GM21526 (cell line): ENCODE results near the gene TRAPPC3.

Experiments used
- ATAC-seq: cut with Tn5 transposase; IDR thresholded peaks from one replicate; pipeline ENCODE4 v1.9.1; 2021; ENCODE audit warnings: moderate library complexity; ENCODE audit not compliant: unreplicated experiment, low FRiP score

The TRAPPC3 gene

DNA sequence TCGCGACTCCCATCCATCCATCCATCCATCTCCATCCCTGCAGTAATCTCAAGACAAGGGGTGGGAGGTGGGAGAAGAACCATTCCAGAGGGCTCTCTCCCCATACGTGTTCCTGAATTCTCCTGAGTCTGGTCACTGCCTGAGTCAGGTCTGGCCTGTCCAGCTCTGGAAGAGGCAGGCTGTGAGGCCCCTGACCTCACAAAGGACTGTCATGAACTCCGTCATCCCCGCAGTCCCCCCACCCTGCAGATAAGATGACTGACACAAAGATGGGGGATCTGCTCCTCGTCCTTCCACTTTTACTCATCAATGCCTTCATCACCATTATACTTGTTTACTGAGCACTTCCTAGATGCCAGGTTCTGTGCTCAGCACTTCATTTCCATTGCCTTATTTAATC is 5.0 kb upstream of the TRAPPC3 start:
- ATAC-seq = no peak

DNA sequence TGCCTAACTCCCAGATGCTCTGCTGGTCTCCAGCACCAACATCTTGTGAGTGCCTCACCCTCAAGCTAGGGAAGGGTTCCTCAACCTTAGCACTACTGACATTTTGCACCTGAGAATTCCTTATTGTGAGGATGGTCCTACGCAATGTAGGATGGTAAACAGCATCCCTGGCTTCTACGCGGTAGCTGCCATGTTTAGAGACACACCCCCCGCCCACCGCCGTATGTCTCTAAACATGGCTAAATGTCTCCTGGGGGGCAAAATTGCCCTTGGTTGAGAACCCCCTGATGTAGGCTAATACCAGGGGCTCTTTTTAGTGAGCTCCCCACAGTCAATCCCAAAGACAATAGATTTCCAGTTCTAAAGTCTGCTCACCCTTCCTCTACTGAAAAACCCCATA is 4.2 kb upstream of the TRAPPC3 start:
- ATAC-seq = no peak

DNA sequence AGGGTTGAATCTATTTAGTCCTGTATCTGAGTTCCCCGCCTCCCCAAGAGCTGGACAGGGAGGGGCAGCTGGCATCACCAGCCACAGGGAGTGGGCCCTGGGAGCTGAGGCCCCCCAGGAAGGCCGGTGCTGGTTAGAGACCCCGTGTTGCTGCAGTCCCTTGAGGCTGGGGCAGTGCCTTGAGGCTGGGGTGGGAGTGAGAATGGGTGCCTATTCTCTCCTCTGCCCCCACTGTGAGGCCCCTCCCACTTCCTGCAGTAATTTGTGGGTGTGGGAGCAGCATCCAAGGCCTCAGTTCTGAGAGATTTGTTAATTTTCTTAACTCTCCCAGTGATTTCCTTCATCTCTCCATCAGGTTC is 2.5 kb upstream of the TRAPPC3 start:
- no peak for ATAC-seq

DNA sequence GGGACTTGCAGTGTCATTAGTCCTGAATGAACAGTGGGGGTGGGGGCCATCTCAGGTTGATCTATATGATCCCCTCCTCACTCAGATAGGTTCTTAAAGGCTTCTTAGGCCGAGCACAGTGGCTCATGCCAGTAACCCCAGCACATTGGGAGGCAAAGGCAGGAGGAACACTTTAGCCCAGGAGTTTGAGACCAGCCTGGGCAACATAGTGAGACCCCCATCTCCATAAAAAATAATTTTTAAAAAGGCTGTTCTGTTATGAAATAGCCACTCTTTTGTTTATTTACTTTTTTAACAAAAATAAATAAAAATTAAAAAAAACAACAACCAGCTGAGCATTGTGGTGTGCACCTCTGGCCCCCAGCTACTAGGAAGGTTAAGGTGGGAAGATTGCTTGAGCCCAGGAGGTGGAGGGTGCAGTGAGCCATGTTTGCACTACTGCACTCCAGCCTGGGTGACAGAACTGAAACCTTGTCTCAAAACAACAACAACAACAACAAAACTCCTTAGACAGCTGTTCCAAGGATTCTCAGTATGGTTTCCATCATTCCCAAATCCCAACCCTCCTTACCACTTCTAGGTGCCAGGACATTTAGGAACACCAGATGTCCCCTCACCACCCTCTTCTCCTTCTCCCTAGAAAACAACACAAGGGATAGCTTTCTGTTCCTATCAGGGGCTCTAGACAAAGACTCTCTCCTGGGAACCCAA is 2.0 kb upstream of the TRAPPC3 start:
- ATAC-seq = no peak

DNA sequence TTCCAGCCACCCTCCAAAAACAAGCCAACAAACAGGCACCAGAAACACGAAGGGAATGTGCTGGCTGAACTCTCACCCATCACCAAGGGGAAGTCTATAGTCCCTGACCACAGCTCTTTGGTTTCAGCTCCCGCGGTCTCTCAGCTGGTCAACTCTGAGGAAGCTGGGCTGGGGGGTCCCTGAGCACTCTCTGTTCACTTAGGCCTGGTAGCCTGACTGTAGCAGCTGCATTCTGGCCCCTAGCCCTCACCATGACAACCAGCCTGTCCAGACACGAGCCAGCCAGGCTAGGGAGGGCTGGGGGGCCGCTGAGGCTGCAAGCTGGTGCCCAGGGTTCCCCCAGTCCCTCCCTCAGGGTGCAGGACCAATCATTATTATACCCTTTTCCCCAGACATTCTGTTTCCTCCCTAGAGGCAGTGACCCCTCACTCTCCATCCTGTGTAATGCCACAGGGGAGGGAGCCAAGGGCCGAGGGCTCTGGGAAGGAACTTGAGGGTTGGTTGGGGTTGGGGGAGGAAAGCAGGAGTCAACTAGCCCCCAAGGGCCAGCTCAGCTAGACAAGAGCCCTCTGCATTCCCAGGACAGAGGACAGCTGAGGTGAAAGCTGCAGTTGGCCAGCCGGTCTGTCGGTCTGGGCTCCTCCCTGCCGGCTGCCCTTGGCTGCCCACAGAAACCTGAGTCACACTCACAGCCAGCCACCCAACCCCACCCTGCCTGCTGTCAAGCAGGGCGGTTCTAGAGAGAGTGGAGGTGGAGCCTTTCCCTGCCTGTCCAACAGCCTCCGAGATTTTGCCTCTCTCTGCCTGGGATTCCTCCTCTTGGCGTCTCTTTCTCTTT is 1.2 kb upstream of the TRAPPC3 start:
- peak; percentile 37 for ATAC-seq

DNA sequence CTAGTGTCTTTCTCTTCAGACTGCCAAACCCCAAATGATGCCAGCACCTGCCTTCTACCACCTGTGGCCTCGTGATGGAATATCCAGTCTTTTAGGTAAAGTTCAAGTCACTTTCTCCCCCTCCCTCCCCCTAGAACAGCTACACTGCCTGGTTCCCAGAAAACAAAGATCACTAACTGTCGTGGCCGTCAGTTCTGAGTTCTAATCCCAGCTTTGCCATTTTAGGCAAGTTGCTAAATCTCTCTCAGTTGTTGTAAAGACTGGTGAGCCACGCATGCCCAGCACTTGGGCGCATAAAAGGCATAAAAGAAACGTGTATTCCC is 648 bp upstream of the TRAPPC3 start:
- ATAC-seq = no peak

DNA sequence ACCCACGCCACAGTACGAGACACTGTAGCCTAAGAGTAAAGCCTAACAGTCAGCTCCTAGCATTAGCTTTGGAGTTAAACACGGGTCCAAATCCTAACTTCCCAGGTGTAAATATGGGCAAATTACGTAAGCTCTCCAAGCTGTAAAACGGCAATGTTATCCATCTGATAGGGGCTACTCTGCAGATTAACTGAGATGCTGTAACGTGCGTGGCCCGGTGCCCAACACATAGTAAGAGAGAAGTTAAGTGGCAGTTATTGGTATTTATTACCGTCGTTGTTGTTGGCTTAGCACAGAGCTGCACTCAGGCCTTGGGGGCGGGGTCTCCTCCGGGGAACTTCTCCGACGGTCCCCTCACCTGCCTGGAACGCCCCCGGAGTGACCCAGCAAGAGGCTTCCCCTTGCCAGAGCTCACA is 457 bp downstream of the TRAPPC3 start:
- ATAC-seq = no peak

DNA sequence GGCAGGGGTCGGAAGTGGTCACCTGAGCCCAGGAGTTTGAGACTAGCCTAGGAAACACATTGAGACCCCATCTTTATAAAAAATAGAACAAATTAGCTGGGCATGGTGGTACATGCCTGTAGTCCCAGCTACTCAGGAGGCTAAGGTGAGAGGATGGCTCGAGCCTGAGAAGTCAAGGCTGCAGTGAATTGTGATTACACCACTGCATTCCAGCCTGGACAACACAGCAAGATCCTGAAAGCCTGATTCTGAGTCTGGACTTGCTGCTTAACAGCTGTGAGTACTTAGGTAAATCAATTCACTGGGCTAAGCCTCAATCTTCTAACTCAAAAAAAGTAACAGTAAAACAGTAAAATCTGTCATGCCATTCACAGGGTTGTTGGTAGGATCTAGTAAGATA is 4.9 kb downstream of the TRAPPC3 start:
- no peak for ATAC-seq

DNA sequence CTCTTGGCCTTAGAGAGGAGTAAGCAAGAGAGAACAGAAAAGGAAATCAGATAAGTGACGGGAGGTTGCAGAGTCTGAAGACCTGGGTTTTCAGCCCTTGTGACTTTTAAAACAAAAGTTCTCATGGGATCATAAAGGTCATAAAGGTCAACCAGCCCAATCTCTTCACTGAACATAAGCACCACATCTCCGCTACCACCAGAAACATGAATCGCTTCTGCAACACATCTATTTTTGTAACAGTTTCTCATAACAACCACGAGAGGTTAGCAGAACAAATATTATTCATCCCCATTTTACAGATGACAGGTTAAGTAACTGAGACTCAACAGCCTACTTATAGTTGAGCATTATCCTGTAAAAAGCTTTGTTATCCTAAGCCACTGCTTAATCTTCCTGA is 5.9 kb downstream of the TRAPPC3 start:
- no peak for ATAC-seq

DNA sequence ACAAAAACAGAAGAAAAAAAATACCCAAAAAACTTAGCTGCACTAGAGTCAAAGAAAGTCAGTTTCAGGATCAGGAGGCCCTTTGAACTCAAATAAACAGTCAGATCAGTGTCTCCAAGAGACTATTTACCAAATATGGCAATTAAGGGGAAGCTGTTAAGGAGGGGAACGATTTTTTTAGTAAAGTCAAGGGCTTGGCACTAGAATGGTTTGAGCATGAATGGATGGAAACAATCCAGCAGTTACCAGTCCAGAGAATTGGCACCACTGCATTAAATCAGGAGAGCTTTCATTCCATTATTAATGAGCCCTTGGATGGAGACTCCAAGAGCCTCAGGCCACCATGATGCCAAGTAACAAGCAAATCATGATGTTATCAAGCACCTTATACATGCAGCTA is 7.2 kb downstream of the TRAPPC3 start:
- no peak for ATAC-seq

DNA sequence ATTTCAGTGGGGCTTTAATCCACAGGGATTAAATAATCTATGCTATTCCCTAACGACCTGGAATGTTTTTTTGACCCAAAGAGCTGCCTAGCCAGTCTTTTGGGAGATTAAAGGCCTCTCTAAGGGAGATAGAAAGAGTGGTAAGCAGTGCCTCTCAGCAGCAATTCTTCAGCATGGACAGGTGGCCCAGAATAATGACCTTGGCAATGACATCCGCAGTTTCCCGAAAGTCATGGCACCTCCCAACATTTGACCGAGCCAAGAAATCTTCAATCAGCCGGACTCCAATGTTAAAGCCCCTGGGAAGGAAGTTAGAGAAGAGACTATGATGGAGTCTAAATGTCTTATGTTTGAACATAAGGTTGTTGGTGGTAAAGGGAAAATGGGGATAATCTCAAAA is 9.8 kb downstream of the TRAPPC3 start:
- ATAC-seq = no peak

DNA sequence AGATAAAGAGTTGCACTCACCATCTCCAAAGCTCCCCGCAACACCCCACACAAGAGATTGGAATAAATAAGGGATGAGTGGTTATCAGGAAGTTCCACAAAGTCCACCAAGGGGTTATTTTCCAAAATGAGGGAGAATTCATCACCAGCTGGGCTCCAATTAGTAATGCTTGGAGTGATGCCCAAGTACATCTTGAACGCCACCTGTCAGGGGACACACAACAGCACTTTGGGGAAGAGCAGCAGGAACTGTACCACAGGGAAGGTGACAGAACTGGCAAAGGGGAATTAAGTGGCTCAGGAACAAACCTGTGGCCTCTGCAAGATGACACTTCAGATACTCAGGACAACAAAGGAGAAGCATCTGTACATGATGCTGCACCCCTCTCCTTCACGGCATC is 11.5 kb downstream of the TRAPPC3 start:
- ATAC-seq = no peak

DNA sequence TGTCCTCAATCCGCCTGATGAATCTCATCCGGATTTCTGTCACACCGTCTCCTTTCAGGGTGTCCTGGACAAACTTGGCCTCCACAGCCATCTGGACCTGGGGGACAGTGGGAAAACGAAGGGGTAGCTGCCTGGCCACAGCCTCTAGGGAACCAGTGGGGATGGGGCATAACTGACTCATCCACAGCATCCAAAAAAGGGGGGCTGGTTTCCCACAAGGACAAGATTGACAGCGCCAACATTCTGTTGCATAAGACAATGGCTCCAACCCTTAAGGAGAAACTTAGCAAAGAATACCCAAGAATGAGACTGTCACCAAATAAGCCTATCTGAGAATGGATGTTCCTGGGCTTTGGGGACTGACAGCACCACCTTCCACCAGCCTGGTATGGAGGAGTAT is 12.1 kb downstream of the TRAPPC3 start:
- no peak for ATAC-seq

DNA sequence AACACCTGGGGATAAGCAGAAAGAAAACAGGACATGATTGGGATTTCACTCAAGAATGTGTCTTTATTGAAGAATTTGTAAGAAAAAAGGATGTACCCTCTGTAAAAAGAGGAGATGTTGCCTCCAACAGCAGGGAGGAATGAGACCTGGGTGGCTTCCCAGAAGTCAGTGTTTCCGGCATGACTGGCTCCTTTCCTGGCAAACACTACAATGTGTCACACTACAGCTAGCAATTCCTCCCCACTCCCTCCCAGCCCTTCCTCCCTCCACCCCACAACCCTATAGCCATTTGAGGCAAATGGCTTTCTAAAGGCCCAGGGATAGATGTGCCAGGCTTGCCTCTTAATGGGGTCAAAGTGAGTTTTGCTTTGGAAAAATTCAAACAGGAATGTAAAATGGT is 12.8 kb downstream of the TRAPPC3 start:
- no peak for ATAC-seq

DNA sequence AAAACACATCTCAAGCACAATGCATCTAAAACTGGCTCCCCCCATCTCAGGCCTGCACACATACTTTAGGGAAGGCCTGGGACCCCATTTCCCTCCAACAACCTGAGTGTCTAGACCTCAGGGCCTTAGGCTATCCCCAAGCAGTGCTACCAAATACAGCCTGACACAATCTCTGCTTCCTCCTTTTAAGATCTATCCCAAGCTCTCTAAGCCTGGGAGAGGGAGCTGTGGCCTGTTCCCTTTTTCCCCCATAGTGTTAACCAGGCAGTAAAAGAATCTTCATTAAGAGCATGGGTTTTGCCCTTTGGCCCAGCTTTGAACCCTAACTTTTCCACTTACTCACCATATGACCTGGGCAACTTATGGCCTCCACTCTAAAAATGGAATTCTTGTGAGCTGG is 13.5 kb downstream of the TRAPPC3 start:
- no peak for ATAC-seq

DNA sequence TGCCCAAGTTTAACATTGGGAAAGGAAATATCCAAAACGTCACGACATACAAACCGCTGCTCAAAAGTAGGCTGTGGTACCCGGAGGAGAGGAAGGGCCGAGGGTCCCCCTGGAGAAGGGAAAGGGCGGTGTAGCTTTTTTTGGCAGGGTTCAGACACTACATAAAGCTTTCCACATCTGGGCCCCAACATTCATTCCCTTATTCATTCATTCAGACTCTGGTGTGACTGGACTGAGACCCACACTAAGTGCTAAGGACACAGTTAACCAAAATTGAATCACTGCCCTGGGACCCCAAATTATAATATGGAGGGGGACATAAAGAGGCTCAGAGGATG is 14.0 kb downstream of the TRAPPC3 start:
- ATAC-seq = no peak

DNA sequence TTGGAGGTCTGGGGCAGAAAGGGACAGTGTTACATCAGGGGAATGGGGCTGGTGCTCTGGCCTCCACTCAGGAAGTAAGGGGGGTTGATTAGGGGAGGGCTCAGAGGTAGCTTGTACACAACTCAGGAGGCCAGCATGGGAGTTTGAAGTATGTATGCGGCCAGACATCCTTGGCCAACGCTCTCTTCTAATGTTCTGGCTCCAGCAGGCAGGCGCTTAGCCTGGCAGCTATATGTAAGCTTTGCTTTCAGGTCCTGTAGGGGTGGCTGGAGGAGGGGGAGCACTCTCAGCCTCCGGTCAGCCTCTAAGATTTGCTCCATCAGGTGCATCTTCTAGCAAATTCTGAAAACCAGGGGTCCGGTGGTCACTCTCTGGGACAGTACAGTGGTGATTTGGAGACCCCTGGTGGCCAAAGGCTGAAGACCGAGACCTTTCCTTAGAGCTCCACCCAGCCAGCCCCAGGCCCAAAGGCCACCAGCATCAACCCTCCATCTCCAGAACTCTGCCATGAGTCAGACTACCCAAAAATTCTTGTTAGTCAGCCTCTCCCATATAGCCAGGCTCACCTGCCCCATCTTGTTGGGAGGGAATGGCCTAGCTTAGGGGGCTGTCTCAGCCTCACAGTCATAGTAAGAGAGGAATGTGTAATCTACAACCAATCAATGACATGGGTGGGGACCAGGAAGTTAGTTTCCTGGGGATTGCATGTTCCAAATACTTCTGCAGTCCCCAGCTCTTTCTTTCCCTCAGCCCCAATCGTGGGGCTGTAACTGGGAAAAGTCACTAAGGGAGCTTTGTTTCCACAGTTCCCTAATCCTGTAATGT is 14.6 kb downstream of the TRAPPC3 start:
- no peak for ATAC-seq

DNA sequence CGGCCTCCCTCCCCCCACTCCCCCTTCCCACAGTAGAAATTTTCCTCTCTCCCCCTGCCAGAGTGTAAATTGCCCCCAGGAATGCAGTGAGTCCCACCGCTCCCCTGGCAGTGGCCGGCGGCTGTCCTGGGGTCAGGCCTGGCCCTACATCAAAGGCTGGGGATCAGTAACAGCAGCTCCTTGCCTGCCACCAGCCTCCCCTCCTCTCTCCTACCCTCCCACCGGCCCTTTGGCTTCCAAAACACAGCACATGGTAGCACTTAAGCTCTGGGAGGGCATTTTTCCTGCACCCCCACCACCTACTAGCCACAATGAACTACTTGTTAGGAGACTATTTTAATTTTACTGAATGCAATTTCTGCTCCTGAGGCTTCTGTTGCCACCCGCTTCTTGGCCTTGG is 15.3 kb downstream of the TRAPPC3 start:
- no peak for ATAC-seq

DNA sequence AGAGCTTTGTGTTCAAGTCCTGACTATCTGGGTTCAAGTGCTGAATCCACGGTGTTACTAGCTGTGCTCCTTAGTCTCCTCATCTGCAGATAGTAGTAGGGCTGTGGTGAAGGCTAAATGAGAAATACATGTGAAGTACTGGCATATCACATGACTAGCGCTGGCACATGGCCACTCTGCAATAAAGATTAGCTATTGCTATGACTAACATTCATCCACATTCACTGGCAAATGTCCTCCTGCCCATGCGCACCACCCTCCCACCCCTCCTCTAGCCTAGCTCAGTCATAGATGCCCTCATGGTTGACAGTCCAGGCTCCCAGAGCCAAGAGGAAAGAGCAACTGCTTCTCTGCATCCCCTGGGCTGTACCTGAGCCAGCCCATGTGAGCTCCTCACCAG is 15.8 kb downstream of the TRAPPC3 start:
- no peak for ATAC-seq

DNA sequence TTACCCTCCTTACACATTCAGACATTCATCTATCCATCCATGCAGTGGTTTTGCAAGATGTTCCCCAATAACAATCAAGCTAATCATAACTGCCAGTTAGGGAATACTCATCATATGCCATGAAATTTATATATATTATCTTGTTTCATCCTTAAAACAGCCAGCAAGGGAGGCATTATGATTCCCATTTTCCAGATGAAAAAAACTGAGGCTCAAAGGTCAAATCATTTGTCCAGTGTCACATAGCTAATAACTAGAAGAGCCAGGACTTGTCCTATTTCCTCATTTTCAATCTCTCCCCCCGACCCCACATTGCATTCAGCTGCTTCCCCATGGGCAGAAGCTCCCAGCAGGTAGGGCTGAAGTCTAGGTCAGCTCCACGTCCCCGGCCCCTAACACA is 17.3 kb downstream of the TRAPPC3 start:
- no peak for ATAC-seq

DNA sequence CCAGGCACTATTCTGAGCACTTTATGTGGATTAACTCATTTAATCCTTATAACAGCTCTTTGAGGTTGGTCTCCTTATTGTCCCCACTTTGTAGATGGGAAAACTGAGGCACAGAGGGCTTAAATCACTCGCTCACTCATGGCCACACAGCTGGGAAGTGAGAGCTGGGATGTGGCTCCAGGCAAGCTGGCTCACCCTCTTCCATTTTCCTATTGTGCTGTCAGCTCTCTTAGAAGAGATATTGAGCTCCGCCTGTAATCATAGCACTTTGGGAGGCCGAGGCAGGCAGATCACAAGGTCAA is 20.4 kb downstream of the TRAPPC3 start:
- ATAC-seq = no peak
